BJ (cell line): ENCODE data around the gene ELP5. TPM values are rescaled to one million over a fixed set of nuclear protein-coding genes. Genes with fewer than 3 reads are reported as not detected.

Source experiments
- CTCF ChIA-PET: fragments of 350-600 bp; formaldehyde crosslinking; extraction: SDS; loops from one replicate; lab custom pipeline; 2021; ENCODE audit warnings: antibody characterized with exemption, inconsistent platforms; lab: Yijun Ruan, JAX
- POLR2A ChIA-PET: fragments of 300-600 bp; sonication (Branson Sonifier 250); formaldehyde crosslinking; extraction: SDS; loops from one replicate; lab custom pipeline; 2021; ENCODE audit warnings: antibody characterized with exemption; lab: Charles Lee
- DNase-seq: peaks from one replicate; pipeline ENCODE4 v3.0.0-alpha.2; 2011; ENCODE audit warnings: low read depth
- H3K27me3 ChIP-seq: 2 replicates; pipeline ENCODE4 v1.6.0; 2011; ENCODE audit warnings: low read length; ENCODE audit not compliant: control insufficient read depth, insufficient read depth
- H3K36me3 ChIP-seq: 2 replicates; pipeline ENCODE4 v1.5.1; 2011; ENCODE audit warnings: low read length; ENCODE audit not compliant: control insufficient read depth, insufficient read depth
- H3K4me3 ChIP-seq: 2 replicates; pipeline ENCODE4 v1.5.1; 2011; ENCODE audit warnings: low read depth, mild to moderate bottlenecking, control low read depth, low read length
- polyA plus RNA-seq: library from polyadenylated mRNA; depleted of rRNA; stranded (reverse); fragments of >200 nt; gene quantifications from 2 replicates; pipeline ENCODE4 v1.2.3, GENCODE V29; 2011
- TF ChIP-seq, protein P1 (sequence below): IDR thresholded peaks from 2 replicates; pipeline ENCODE4 v1.5.1; 2011; ENCODE audit warnings: low read depth, mild to moderate bottlenecking, control low read depth, inconsistent platforms, low read length, moderate library complexity; ENCODE audit not compliant: insufficient read depth

The ELP5 gene
- polyA plus RNA-seq, 1 experiment: 35.6 TPM

DNA sequence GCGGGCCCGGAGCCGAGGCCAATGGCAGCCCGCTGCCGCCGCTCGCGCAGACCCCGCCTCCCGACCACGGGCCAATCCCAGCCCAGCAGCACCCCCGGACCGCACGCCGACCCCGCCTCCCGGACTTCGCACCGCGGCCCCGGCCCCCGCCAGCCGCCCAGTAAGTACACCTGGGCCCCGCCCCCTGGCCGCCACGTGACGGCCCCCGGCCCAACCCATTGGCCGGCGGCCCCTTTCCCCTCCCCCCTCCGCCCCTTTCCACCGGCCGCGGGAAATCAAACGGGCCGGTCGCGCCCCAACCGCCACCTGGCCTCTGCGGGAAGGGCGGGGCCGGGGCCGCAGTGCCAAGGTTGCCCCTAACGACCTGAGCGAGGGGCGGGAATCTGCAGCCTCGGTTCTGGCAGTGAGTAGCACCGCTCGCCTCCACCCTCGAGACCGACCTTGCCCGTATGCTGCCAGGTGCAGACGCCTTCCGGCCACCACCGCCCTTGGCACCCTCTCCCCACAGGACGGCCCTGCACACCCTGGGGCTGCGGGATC is 42.7 kb downstream of the ELP5 start, which contains the start of gene YBX2:
TSS of gene YBX2 (minus strand) at position 26 of the 540 bp plus-strand sequence. CDS start 139 bp downstream, outside the sequence.
- H3K36me3 ChIP-seq: no peaks in the 10 kb centered on the region
- H3K27me3 ChIP-seq: peaks cover 26% of the 10 kb centered on the region
- TF ChIP-seq, protein P1, sequence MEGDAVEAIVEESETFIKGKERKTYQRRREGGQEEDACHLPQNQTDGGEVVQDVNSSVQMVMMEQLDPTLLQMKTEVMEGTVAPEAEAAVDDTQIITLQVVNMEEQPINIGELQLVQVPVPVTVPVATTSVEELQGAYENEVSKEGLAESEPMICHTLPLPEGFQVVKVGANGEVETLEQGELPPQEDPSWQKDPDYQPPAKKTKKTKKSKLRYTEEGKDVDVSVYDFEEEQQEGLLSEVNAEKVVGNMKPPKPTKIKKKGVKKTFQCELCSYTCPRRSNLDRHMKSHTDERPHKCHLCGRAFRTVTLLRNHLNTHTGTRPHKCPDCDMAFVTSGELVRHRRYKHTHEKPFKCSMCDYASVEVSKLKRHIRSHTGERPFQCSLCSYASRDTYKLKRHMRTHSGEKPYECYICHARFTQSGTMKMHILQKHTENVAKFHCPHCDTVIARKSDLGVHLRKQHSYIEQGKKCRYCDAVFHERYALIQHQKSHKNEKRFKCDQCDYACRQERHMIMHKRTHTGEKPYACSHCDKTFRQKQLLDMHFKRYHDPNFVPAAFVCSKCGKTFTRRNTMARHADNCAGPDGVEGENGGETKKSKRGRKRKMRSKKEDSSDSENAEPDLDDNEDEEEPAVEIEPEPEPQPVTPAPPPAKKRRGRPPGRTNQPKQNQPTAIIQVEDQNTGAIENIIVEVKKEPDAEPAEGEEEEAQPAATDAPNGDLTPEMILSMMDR: no peak
- no peak for DNase-seq
- H3K4me3 ChIP-seq: peak within 1 kb of the TSS; percentile 35
- ChIA-PET POLR2A (no interaction called here), CTCF (no interaction called here)

DNA sequence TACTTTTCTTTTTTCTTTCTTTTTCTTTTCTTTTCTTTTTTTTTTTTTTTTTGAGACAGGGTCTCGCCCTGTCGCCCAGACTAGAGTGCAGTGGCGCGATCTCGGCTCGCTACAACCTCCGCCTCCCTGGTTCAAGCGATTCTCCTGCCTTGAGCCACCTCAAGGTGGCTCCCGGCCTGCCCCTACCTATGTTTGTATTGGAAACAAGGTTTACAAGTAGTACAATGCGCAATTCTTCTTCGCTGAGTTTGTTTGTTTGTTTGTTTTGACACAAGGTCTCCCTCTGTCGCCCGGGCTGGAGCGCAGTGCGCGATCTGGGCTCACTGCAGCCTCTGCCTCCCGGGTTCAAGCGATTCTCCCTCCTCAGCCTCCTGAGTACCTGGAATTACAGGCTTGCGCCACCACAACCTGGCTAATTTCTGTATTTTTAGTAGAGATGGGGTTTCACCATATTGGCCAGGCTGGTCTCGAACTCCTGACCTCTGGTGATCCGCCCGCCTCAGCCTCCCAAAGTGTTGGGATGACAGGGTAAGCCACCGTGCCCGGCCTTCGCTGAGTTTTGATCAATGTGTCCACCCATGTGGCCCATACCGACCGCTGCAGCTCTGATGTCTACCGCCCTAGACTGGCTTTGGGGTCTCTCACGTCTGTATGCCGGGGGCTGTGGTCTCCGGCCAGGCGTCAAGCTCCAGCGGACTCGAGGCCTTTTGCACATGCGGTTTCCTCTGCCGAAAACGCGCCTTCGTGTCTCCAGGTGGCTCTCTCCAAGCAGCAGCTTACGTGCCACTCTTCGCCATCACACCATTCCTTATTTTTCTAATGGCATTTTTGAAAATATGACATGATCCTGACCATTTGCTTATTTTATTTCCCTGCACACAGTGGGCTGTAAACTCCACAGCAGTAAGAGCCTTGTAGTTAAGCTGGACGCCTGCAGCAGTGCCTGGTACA is 43.5 kb downstream of the ELP5 start:
- DNase-seq: no peak
- H3K27me3 ChIP-seq: peaks cover 27% of the 10 kb centered on the region
- H3K36me3 ChIP-seq: no peaks in the 10 kb centered on the region
- ChIA-PET CTCF (interaction anchor here (0.5 to 3.5 kb wide), 36 partner anchors 8 to 286 kb away, joined by 3 to 51 read pairs (median 4); partner anchors contain the start of genes ACADVL, DLG4, GABARAP and NEURL4), POLR2A (no interaction called here)
- no peak overlapping the region; the same call in 1 of the 2 replicates for H3K4me3 ChIP-seq
- TF ChIP-seq, protein P1: no peak

DNA sequence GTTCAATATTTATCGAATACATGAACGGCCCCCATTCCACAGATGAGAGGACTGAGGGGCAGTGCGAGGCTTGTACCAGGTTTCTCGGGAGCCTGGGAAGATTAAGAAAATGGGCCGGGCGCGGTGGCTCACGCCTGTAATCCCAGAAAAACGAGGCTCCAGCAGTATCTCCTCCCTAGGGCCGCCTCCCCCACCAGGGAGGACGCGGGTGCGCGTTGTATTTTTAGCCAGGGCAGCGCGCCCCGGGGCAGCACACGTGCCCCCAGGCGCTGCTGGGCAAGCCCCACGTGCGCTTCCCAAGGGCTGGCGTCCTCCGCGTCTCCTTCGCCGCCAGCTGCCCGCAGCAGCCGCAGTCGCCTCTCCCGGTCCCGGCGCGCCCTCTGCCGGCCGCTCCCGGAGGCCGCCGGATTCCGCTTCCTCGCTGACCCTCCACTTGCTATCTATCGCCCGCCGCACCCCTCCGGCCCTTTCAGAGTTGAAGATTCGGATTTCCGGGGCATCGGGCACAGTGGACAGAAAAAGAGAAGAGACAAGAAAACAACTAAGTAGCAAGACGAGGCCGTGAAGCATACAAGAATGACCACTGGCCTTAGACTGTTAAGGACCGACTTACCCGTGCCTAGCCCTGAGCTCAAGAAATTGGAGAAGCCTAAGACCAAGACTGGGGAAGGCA is 44.3 kb downstream of the ELP5 start:
- POLR2A ChIA-PET: no interaction called here
- peak overlapping the region; percentile 16; the same call in 1 of the 2 replicates for H3K4me3 ChIP-seq
- TF ChIP-seq, protein P1: peak; percentile 75

DNA sequence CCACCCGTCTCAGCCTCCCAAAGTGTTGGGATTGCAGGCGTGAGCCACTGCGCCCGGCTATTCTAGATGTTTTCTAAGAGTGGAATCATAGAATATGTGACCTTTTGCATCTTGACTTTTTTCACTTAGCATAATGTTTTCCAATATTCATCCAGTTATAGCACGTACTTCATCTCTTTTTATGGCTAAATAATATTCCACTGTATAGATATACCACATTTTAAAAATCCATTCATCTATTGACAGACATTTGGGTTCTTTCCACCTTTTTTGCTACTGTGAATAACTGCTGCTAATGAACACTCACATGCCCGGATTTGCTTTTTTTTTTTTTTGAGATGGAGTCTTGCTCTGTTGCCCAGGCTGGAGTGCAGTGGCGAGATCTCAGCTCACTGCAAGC is 52.2 kb downstream of the ELP5 start:
- POLR2A ChIA-PET: no interaction called here
- DNase-seq: no peak
- Histone ChIP-seq H3K4me3 (no peak overlapping the region), H3K27me3 (peaks cover 2% of the 10 kb centered on the region; the same call in 1 of the 2 replicates), H3K36me3 (no peaks in the 10 kb centered on the region)
- CTCF ChIA-PET: interaction anchor here (1.7 kb wide), 1 partner anchor 258 kb away, joined by 7 read pairs; no protein-coding TSS in a partner anchor
- TF ChIP-seq, protein P1: no peak

More for the DNA sequence above, 44.3 kb downstream of the ELP5 start:
- peaks cover 22% of the 10 kb centered on the region for H3K27me3 ChIP-seq
- CTCF ChIA-PET: interaction anchor here (0.5 to 3.5 kb wide), 39 partner anchors 9 to 287 kb away, joined by 3 to 51 read pairs (median 4); partner anchors contain the start of genes ACADVL, CTDNEP1, DLG4 and ELP5
- H3K36me3 ChIP-seq: no peaks in the 10 kb centered on the region
- no peak for DNase-seq
